Kasumi-1 (cell line): ENCODE measurements around the gene PGLYRP2.

ENCODE experiments used
- DNase-seq, 2 experiments: peaks; one replicate each; lab custom pipeline; 2025; lab: John Stamatoyannopoulos, UW

PGLYRP2 gene

GRCh38 chr19:15439821-15440641 is 39.3 kb downstream of the PGLYRP2 start:
- no peak for DNase-seq

- no peak for DNase-seq
Observed at GRCh38 chr19:15439078-15439799, 40.1 kb downstream of the PGLYRP2 start.

GRCh38 chr19:15438577-15438976 is 40.7 kb downstream of the PGLYRP2 start:
- DNase-seq, result no peak

GRCh38 chr19:15438124-15438496 is 41.2 kb downstream of the PGLYRP2 start:
- no peak for DNase-seq

DNA sequence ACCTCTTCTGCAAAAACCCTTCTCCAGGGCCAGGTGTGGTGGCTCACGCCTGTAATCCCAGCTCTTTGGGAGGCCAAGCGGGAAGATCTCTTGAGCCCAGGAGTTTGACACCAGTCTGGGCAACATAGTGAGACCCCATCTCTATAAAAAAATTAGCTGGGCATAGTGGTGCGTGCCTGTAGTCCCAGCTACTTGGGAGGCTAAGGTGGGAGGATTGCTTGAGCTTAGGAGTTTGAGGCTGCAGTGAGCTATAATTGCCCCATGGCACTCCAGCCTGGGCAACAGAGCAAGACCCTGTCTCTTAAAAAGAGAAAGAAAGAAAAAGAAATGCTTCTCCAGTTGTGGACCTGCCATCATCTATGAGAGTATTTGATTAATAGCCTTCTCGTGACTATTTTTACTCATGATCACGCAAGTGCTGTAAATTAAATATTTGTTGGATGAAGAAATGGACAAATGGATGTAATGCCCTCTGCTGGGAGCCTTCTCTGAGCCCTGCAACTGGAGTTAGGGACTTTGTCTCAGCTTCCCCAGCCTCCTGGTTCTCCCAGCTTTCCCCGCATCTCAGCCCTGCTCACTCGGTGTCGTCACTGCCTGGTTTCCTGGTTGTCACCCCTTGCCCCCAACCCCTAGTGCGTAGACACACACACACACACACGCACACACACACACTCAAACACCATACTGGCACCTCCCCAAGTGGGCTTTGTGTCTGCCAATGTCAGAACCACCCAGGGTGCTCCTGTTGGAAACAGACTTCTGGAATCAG is 41.8 kb downstream of the PGLYRP2 start:
- DNase-seq, result no peak

DNA sequence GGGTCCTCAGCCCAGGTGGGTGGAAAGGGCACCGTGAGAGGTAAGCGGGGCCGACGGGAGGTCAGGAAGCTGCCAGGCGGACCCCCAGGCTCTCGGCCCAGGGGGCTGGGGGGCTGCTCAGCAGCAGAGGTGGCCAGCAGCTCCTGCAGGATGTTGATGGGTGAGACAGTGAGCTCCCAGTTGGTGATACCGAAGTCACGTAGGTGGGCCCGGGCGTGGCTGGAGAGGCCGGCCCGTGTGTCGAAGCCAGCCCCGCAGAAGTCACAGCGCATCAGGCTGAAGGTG is 42.5 kb downstream of the PGLYRP2 start:
- no peak for DNase-seq

DNA sequence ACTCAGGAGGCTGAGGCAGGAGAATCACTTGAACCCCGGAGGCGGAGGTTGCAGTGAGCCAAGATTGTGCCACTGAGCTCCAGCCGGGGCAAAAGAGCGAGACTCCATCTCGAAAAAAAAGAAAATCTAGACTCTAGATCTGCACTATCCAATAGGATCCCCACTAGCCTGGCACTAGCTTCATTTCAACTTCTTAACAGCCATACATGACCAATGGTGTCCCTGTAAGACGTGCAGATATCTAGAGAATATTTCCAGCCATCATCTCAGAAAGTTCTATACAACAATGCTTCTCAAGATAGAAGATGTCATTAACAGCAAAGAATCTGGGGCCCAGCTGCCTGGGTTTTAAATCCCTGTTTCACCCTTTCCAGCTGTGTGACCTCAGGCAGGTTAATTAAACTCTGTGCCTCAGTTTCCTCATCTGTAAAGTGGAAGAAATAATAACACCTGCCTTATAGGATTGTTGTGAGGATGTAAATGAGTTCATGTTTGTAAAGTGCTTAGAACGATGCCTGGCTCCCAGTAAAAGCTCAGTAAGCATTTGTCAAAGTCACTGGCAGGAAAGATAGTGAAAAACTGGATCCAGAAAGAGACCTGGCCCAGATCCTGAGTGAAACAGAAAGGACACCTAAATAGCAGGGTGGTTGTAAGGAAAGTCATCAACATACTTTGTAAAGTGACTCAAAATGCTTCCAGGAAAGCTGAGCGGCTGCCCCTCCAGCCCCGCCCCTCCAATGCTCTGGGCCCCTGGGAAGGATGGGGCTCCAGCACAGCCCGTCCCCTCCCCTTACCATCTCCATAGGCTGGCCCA is 43.1 kb downstream of the PGLYRP2 start:
- DNase-seq, result no peak

GRCh38 chr19:15433519-15434069 is 45.7 kb downstream of the PGLYRP2 start:
- no peak for DNase-seq

- peak; percentile 73 to 77 for DNase-seq
Observed at GRCh38 chr19:15432629-15433518, 46.4 kb downstream of the PGLYRP2 start.

DNA sequence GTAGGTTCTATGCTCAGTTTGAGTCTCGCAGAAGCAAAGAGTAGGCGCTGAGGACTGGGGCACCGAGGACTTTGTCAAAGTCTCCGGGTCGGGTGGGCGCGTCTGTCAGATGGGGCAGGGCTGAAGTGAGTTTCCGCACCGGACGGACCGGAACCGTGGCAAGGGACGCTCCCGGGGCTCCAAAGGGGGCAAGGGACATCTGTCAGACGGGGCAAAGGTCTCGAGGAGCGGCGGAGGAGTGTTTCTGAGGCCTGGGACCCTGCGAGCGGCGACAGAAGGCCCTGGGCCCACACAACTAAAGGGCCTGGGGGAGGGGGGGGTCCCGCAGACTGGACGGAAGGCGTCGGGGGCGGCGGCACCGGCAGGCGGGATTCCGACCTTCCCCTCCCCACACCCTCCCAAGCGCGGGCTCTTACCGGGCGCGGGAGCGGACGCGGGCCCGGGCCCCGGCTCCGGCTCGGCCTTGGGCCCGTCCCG is 47.2 kb downstream of the PGLYRP2 start:
- no peak for DNase-seq

GRCh38 chr19:15431396-15432017 is 47.8 kb downstream of the PGLYRP2 start:
- DNase-seq, result no peak

- no peak for DNase-seq
Observed at GRCh38 chr19:15430526-15431120, 48.7 kb downstream of the PGLYRP2 start.

GRCh38 chr19:15429825-15430467 is 49.4 kb downstream of the PGLYRP2 start:
- no peak for DNase-seq

- no peak for DNase-seq
Observed at GRCh38 chr19:15428956-15429824, 50.1 kb downstream of the PGLYRP2 start.

DNA sequence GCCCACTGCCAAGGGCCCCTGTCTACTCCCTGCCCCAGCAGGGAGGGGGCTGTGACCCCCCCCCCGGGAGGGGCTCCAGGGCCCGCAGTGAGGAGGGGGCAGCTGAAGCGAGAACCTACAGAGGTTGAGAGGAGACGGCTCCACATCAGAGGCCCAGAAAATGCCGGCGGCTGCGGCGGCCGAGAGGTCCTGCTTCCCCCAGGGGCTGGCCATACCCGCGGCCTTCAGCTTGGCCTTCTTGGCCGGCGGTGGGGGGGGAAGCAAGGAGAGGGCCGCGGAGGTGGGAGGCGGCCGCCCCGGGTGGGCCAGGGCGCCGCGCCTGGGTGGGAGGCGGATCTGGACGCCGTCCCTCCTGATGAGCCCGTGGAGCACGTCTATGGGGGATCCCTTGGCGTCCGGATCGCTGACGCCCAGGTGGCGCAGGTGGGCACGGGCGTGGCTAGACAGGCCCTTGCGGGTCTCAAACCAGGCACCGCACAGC is 51.3 kb downstream of the PGLYRP2 start:
- DNase-seq, result no peak

GRCh38 chr19:15427350-15427700 is 52.0 kb downstream of the PGLYRP2 start:
- DNase-seq, result no peak

- no peak for DNase-seq
Observed at GRCh38 chr19:15426485-15427349, 52.6 kb downstream of the PGLYRP2 start.
